Esophagus squamous epithelium (tissue), 4 donors: ENCODE measurements around the gene SYT1.

Experiments
- CTCF ChIP-seq, 6 experiments: fragments of 450-650 bp in 4 of 6; fragments of 200-600 bp in 2 of 6; sonication (generic) in 2 of 6; IDR thresholded peaks; one replicate each; pipeline ENCODE4 v1.5.1; 2016 to 2019; ENCODE audit warnings: antibody characterized with exemption in 6 of 6, mild to moderate bottlenecking in 4 of 6, moderate library complexity in 4 of 6
- POLR2A ChIP-seq, 4 donors: fragments of 450-650 bp; IDR thresholded peaks; one replicate each; pipeline ENCODE4 v1.6.1; 2017; ENCODE audit warnings: antibody characterized with exemption in 4 of 4, mild to moderate bottlenecking in 4 of 4, moderate library complexity in 3 of 4

DNA sequence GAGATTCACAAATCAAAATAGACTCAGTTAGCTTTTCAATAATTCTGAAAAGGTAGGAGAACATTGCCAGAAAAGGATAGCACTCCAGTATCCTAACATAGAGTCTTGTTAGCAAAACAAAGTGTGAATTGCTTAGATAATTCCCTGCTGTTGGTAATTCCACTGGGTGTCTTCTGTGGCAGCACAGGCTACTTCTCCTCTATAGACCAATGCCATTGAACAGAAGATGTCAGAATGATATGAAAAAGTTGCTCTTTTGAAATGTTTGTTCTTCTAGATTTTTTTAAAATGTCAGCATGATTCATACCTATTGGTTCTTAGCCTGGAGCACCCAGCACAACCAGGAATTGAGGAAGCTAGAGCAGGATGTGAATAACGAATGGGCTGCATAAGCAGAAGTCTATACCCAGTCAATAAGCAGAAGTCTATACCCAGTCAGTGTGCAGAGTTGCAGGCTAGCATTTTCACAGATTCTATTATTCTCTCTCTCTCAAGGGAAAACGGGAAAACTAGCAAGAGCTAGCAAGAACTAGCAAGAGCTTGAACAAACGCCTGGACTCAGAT, 112.8 kb downstream of the SYT1 start:
- TF ChIP-seq POLR2A (IDR thresholded peaks at IDR 0.05) (no peak), CTCF (IDR thresholded peaks at IDR 0.05) (no peak)
